Astrocyte (in vitro differentiated cells and primary cell): ENCODE results near the gene SYCP2. TPM values are rescaled to one million over a fixed set of nuclear protein-coding genes. Genes with fewer than 3 reads are reported as not detected.

Experiments
- DNase-seq: peaks from one replicate; pipeline ENCODE4 v3.0.0-alpha.2; 2010; ENCODE audit warnings: low read depth
- FAIRE-seq: peaks from 2 replicates; lab custom pipeline; 2011; peaks lifted over from hg19 to GRCh38; lab: Jason Lieb, UNC
- H2AFZ ChIP-seq: 2 replicates; pipeline ENCODE4 v1.6.0; 2012; ENCODE audit warnings: low read depth, low read length, inconsistent platforms
- H3K27ac ChIP-seq: 2 replicates; pipeline ENCODE4 v1.5.1; 2011; ENCODE audit warnings: low read depth, low read length, inconsistent platforms
- H3K27me3 ChIP-seq: 2 replicates; pipeline ENCODE4 v1.6.0; 2011; ENCODE audit warnings: low read length, inconsistent platforms; ENCODE audit not compliant: insufficient read depth
- H3K36me3 ChIP-seq: 2 replicates; pipeline ENCODE4 v1.5.1; 2011; ENCODE audit warnings: low read length, inconsistent platforms; ENCODE audit not compliant: insufficient read depth
- H3K4me1 ChIP-seq: 2 replicates; pipeline ENCODE4 v1.5.1; 2011; ENCODE audit warnings: low read length, inconsistent platforms; ENCODE audit not compliant: insufficient read depth
- H3K4me2 ChIP-seq: 2 replicates; pipeline ENCODE4 v1.6.0; 2012; ENCODE audit warnings: low read length, inconsistent platforms
- H3K4me3 ChIP-seq: 2 replicates; pipeline ENCODE4 v1.5.1; 2011; ENCODE audit warnings: low read depth, mild to moderate bottlenecking, low read length, inconsistent platforms; ENCODE audit not compliant: insufficient read depth
- H3K79me2 ChIP-seq: 2 replicates; pipeline ENCODE4 v1.6.0; 2012; ENCODE audit warnings: mild to moderate bottlenecking, low read length, inconsistent platforms; ENCODE audit not compliant: insufficient read depth
- H3K9ac ChIP-seq: 2 replicates; pipeline ENCODE4 v1.6.0; 2012; ENCODE audit warnings: mild to moderate bottlenecking, low read length, inconsistent platforms
- H3K9me3 ChIP-seq: 2 replicates; pipeline ENCODE4 v1.5.1; 2012; ENCODE audit warnings: low read depth, mild to moderate bottlenecking, low read length, inconsistent platforms; ENCODE audit not compliant: insufficient read depth
- H4K20me1 ChIP-seq: 2 replicates; pipeline ENCODE4 v1.6.0; 2012; ENCODE audit warnings: low read length, inconsistent platforms; ENCODE audit not compliant: insufficient read depth
- H3K27ac Mint-ChIP-seq: one replicate; pipeline ENCODE4 v1.8.0; 2021; ENCODE audit warnings: mild to moderate bottlenecking, mixed read lengths; ENCODE audit not compliant: unreplicated experiment
- H3K27me3 Mint-ChIP-seq: one replicate; pipeline ENCODE4 v1.8.0; 2021; ENCODE audit warnings: low read depth, mixed read lengths; ENCODE audit not compliant: unreplicated experiment
- H3K36me3 Mint-ChIP-seq: one replicate; pipeline ENCODE4 v1.8.0; 2021; ENCODE audit warnings: low read depth, mixed read lengths; ENCODE audit not compliant: unreplicated experiment
- H3K4me1 Mint-ChIP-seq: one replicate; pipeline ENCODE4 v1.8.0; 2021; ENCODE audit warnings: low read depth, mixed read lengths; ENCODE audit not compliant: unreplicated experiment
- H3K4me3 Mint-ChIP-seq: one replicate; pipeline ENCODE4 v1.8.0; 2021; ENCODE audit warnings: mild to moderate bottlenecking, moderate library complexity, mixed read lengths; ENCODE audit not compliant: unreplicated experiment
- H3K9me3 Mint-ChIP-seq: one replicate; pipeline ENCODE4 v1.8.0; 2021; ENCODE audit warnings: mild to moderate bottlenecking, mixed read lengths; ENCODE audit not compliant: unreplicated experiment
- EZH2 ChIP-seq: IDR thresholded peaks from 2 replicates; pipeline ENCODE4 v1.6.1; 2012; ENCODE audit warnings: mild to moderate bottlenecking, low read length, inconsistent platforms; ENCODE audit not compliant: insufficient read depth
- total RNA-seq: library from RNA; stranded (reverse); gene quantifications from 2 replicates; pipeline ENCODE4 v1.2.1, GENCODE V29; 2021
- TF ChIP-seq, protein P1 (sequence below): IDR thresholded peaks from 2 replicates; pipeline ENCODE4 v1.5.1; 2011; ENCODE audit warnings: low read depth, mild to moderate bottlenecking, inconsistent platforms, low read length, moderate library complexity; ENCODE audit not compliant: insufficient read depth

The SYCP2 gene
- total RNA-seq, 1 donor from 2014 or later = 0.27 TPM

GRCh38 chr20:59933849-59934585, 580 bp upstream of the SYCP2 start:
- no peak overlapping the region for H3K27ac ChIP-seq
- FAIRE-seq (no peak), DNase-seq (peak; percentile 26)
- no peaks in the 10 kb centered on the region for H3K27me3 ChIP-seq
- H4K20me1 ChIP-seq = peaks cover 10% of the 10 kb centered on the region
- Mint-ChIP-seq H3K4me1 (peaks cover 18% of the 10 kb centered on the region), H3K27me3 (no peaks in the 10 kb centered on the region), H3K36me3 (no peaks in the 10 kb centered on the region), H3K9me3 (no peaks in the 10 kb centered on the region), H3K4me3 (peak overlapping the region; percentile 76), H3K27ac (no peak overlapping the region)
- TF ChIP-seq, protein P1, sequence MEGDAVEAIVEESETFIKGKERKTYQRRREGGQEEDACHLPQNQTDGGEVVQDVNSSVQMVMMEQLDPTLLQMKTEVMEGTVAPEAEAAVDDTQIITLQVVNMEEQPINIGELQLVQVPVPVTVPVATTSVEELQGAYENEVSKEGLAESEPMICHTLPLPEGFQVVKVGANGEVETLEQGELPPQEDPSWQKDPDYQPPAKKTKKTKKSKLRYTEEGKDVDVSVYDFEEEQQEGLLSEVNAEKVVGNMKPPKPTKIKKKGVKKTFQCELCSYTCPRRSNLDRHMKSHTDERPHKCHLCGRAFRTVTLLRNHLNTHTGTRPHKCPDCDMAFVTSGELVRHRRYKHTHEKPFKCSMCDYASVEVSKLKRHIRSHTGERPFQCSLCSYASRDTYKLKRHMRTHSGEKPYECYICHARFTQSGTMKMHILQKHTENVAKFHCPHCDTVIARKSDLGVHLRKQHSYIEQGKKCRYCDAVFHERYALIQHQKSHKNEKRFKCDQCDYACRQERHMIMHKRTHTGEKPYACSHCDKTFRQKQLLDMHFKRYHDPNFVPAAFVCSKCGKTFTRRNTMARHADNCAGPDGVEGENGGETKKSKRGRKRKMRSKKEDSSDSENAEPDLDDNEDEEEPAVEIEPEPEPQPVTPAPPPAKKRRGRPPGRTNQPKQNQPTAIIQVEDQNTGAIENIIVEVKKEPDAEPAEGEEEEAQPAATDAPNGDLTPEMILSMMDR = peak; percentile 56
- no peak for TF ChIP-seq EZH2
- H3K4me1 ChIP-seq = peaks cover 13% of the 10 kb centered on the region
- H3K4me2 ChIP-seq = peak overlapping the region; percentile 96
- H3K9me3 ChIP-seq = no peaks in the 10 kb centered on the region
- peak overlapping the region; percentile 66 for H3K9ac ChIP-seq
- peaks cover 3% of the 10 kb centered on the region for H3K79me2 ChIP-seq
- H2AFZ ChIP-seq = peak overlapping the region; percentile 98
- no peaks in the 10 kb centered on the region for H3K36me3 ChIP-seq
- peak overlapping the region; percentile 62 for H3K4me3 ChIP-seq

- Mint-ChIP-seq H3K4me3 (no peak overlapping the region), H3K36me3 (no peaks in the 10 kb centered on the region), H3K9me3 (no peaks in the 10 kb centered on the region), H3K4me1 (peaks cover 7% of the 10 kb centered on the region), H3K27ac (no peak overlapping the region), H3K27me3 (no peaks in the 10 kb centered on the region)
- Histone ChIP-seq H3K4me2 (peak overlapping the region; percentile 96), H4K20me1 (peaks cover 7% of the 10 kb centered on the region), H3K9me3 (no peaks in the 10 kb centered on the region), H3K9ac (no peak overlapping the region), H2AFZ (no peak overlapping the region), H3K27me3 (no peaks in the 10 kb centered on the region), H3K79me2 (no peaks in the 10 kb centered on the region), H3K4me3 (no peak overlapping the region), H3K4me1 (peaks cover 3% of the 10 kb centered on the region), H3K36me3 (no peaks in the 10 kb centered on the region), H3K27ac (no peak overlapping the region)
- FAIRE-seq (no peak), DNase-seq (no peak)
- TF ChIP-seq, protein P1 = no peak
- TF ChIP-seq EZH2 = no peak
Observed at GRCh38 chr20:59932616-59933295, 681 bp downstream of the SYCP2 start.
